H1 (cell line): Measurements from ENCODE around the gene RSAD2. TPM values are rescaled to one million over a fixed set of nuclear protein-coding genes. Genes with fewer than 3 reads are reported as not detected.

ENCODE experiments used
- E2F6 ChIP-seq: IDR thresholded peaks from 2 replicates; pipeline ENCODE4 v1.6.1; 2012; ENCODE audit warnings: inconsistent platforms
- SAP30 ChIP-seq: fragments of 300-600 bp; sonication (generic); IDR thresholded peaks from 2 replicates; pipeline ENCODE4 v1.7.1; 2012; ENCODE audit warnings: low read length, moderate library complexity, mild to moderate bottlenecking, inconsistent platforms; ENCODE audit not compliant: insufficient read depth, insufficient replicate concordance
- YY1 ChIP-seq: IDR thresholded peaks from 2 replicates; pipeline ENCODE4 v1.6.1; 2011; ENCODE audit warnings: low read depth, mild to moderate bottlenecking, low read length
- polyA plus RNA-seq, 7 experiments: library from polyadenylated mRNA; depleted of rRNA in 3 of 7; stranded (reverse) in 5 of 7; unstranded in 2 of 7; fragments of >200 nt in 5 of 7; fragments of 200-250 nt in 2 of 7; gene quantifications; 1 replicate in 5 of 7; 2 replicates in 1 of 7; 4 replicates in 1 of 7; pipeline versions ENCODE4 v1.2.1 to v1.2.3, GENCODE V29; 2011 to 2013; ENCODE audit warnings: missing spikeins in 2 of 7, mixed read lengths in 2 of 7
- total RNA-seq: library from RNA; stranded (reverse); fragmentation: NEBNext Ultra II Directional; extraction: Animal tissue kit (Norgen Biotek cat#: 25700); gene quantifications from 2 replicates; pipeline ENCODE4 v1.2.1, GENCODE V29; 2021
- TF ChIP-seq, protein P1 (sequence below): IDR thresholded peaks from 2 replicates; pipeline ENCODE4 v1.6.1; 2011; ENCODE audit warnings: low read depth, mild to moderate bottlenecking, low read length; ENCODE audit not compliant: insufficient read depth
- TF ChIP-seq, protein P2 (sequence below): IDR thresholded peaks from 2 replicates; pipeline ENCODE4 v1.6.1; 2011; ENCODE audit warnings: low read length, improper control_type of control experiment

Gene RSAD2
- total and polyA plus RNA-seq, 2 of the 8 experiments (the other 6 are each of a cell fraction or from before 2014, with no cell fraction given), result not detected

GRCh38 chr2:6883448-6884122, 6.0 kb downstream of the RSAD2 start (continued):
- TF ChIP-seq, protein P1, sequence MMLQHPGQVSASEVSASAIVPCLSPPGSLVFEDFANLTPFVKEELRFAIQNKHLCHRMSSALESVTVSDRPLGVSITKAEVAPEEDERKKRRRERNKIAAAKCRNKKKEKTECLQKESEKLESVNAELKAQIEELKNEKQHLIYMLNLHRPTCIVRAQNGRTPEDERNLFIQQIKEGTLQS, result no peak
- TF ChIP-seq YY1 (no peak), E2F6 (no peak), SAP30 (no peak)
- TF ChIP-seq, protein P2, sequence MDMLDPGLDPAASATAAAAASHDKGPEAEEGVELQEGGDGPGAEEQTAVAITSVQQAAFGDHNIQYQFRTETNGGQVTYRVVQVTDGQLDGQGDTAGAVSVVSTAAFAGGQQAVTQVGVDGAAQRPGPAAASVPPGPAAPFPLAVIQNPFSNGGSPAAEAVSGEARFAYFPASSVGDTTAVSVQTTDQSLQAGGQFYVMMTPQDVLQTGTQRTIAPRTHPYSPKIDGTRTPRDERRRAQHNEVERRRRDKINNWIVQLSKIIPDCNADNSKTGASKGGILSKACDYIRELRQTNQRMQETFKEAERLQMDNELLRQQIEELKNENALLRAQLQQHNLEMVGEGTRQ, result no peak
